ENCODE data around the gene ZFYVE28. TPM values are rescaled to one million over a fixed set of nuclear protein-coding genes. Genes with fewer than 3 reads are reported as not detected.

Gene ZFYVE28
- total RNA-seq, 1 donor from 2014 or later = 5.6 TPM

- Histone ChIP-seq H3K27me3 (ENCODE audit: low read depth) (no peaks in the 10 kb centered on the region), H3K27ac (replicated peaks) (peak overlapping the region; percentile 9), H3K9me3 (replicated peaks) (no peaks in the 10 kb centered on the region), H3K4me3 (no peak overlapping the region), H3K4me1 (peaks cover 42% of the 10 kb centered on the region), H3K36me3 (no peaks in the 10 kb centered on the region)
- TF ChIP-seq CTCF (IDR thresholded peaks at IDR 0.05; ENCODE audit: borderline replicate concordance) = no peak
- no peak for DNase-seq
- intact Hi-C loops (cut with micrococcal nuclease) = no loop called here
Observed at GRCh38 chr4:2363056-2363721, 55.3 kb downstream of the ZFYVE28 start.

- Histone ChIP-seq H3K27ac (replicated peaks) (no peak overlapping the region), H3K4me1 (peaks cover 42% of the 10 kb centered on the region), H3K9me3 (replicated peaks) (no peaks in the 10 kb centered on the region), H3K36me3 (no peaks in the 10 kb centered on the region), H3K27me3 (ENCODE audit: low read depth) (no peaks in the 10 kb centered on the region), H3K4me3 (no peak overlapping the region)
- intact Hi-C loops (cut with micrococcal nuclease) = no loop called here
- DNase-seq = no peak
- TF ChIP-seq CTCF (IDR thresholded peaks at IDR 0.05; ENCODE audit: borderline replicate concordance) = no peak
Observed at GRCh38 chr4:2362266-2363055, 56.0 kb downstream of the ZFYVE28 start.

- TF ChIP-seq CTCF (IDR thresholded peaks at IDR 0.05; ENCODE audit: borderline replicate concordance) = no peak
- H3K27me3 ChIP-seq (ENCODE audit: low read depth) = no peaks in the 10 kb centered on the region
- H3K4me1 ChIP-seq = peaks cover 40% of the 10 kb centered on the region
- no peak overlapping the region for H3K4me3 ChIP-seq
- intact Hi-C loops (cut with micrococcal nuclease) = no loop called here
- DNase-seq = no peak
- no peaks in the 10 kb centered on the region for H3K36me3 ChIP-seq
- no peaks in the 10 kb centered on the region for H3K9me3 ChIP-seq (replicated peaks)
- no peak overlapping the region for H3K27ac ChIP-seq (replicated peaks)
Observed at GRCh38 chr4:2361366-2362265, 56.8 kb downstream of the ZFYVE28 start.

- no peak for DNase-seq
- Histone ChIP-seq H3K4me3 (no peak overlapping the region), H3K36me3 (no peaks in the 10 kb centered on the region), H3K27me3 (ENCODE audit: low read depth) (no peaks in the 10 kb centered on the region), H3K27ac (replicated peaks) (no peak overlapping the region), H3K9me3 (replicated peaks) (no peaks in the 10 kb centered on the region), H3K4me1 (peaks cover 28% of the 10 kb centered on the region)
- intact Hi-C loops (cut with micrococcal nuclease) = no loop called here
- no peak for TF ChIP-seq CTCF (IDR thresholded peaks at IDR 0.05; ENCODE audit: borderline replicate concordance)
Observed at GRCh38 chr4:2360396-2360730, 58.1 kb downstream of the ZFYVE28 start.

- intact Hi-C loops (cut with micrococcal nuclease) = no loop called here
- DNase-seq = no peak
- TF ChIP-seq CTCF (IDR thresholded peaks at IDR 0.05; ENCODE audit: borderline replicate concordance) = no peak
- Histone ChIP-seq H3K4me3 (no peak overlapping the region), H3K27me3 (ENCODE audit: low read depth) (no peaks in the 10 kb centered on the region), H3K9me3 (replicated peaks) (no peaks in the 10 kb centered on the region), H3K27ac (replicated peaks) (no peak overlapping the region), H3K4me1 (peaks cover 22% of the 10 kb centered on the region), H3K36me3 (no peaks in the 10 kb centered on the region)
Observed at GRCh38 chr4:2359591-2360395, 58.7 kb downstream of the ZFYVE28 start.
